Activated naive CD4-positive, alpha-beta T cell treated with anti-CD3 and anti-CD28 coated beads, Interleukin-2, amount 10 ng/mL, durations not matched to agents 7 days and 5 days (primary cell): ENCODE data around the gene FLT3.
A peak's percentile ranks its signal among the peaks of the same experiment; 100 is the strongest.
"Not testable (repeated sequence)": the region's sequence is repeated elsewhere in the genome, so short reads cannot be mapped to it uniquely, and the experiment has no call there.

Experiments used
- CTCF ChIA-PET: fragments of 350-600 bp; sonication (Branson Sonifier 250); formaldehyde crosslinking; loops from one replicate; lab custom pipeline; 2021; ENCODE audit warnings: antibody characterized with exemption; lab: Charles Lee
- DNase-seq: peaks from one replicate; pipeline ENCODE4 v3.0.0-alpha.2; 2020
- H3K27ac Mint-ChIP-seq: one replicate; pipeline ENCODE4 v1.8.0; 2021; ENCODE audit warnings: mild to moderate bottlenecking, moderate library complexity, mixed read lengths
- H3K27me3 Mint-ChIP-seq: one replicate; pipeline ENCODE4 v1.8.0; 2021; ENCODE audit warnings: mild to moderate bottlenecking, mixed read lengths
- H3K36me3 Mint-ChIP-seq: one replicate; pipeline ENCODE4 v1.8.0; 2021; ENCODE audit warnings: mixed read lengths
- H3K4me1 Mint-ChIP-seq: one replicate; pipeline ENCODE4 v1.8.0; 2021; ENCODE audit warnings: mixed read lengths
- H3K4me3 Mint-ChIP-seq: one replicate; pipeline ENCODE4 v1.8.0; 2021; ENCODE audit warnings: mild to moderate bottlenecking, moderate library complexity, mixed read lengths
- H3K9me3 Mint-ChIP-seq: one replicate; pipeline ENCODE4 v1.8.0; 2021; ENCODE audit warnings: mixed read lengths

FLT3 gene

DNA sequence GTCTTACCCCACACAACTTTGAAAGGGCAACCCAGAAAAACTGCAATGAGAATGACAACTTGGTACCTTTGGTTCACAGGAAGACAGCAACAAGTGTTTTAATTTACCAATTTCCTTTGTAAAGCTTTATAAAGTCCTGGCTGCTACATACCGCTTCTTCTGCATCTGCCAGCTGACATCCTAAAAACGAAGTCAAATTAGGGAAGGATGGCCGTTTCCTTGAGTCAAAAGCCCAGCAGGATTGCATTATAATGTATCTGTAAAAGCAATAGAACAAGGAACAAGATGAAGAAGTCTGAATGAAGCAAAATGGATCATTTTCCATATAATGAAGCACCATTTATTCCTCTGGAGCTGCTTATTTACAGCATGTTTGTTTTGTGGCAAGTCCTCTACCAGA lies 86.1 kb downstream of the FLT3 start:
- CTCF ChIA-PET, result no interaction called here
- Mint-ChIP-seq H3K9me3 (no peaks in the 10 kb centered on the region), H3K4me1 (peaks cover 2% of the 10 kb centered on the region), H3K4me3 (no peak overlapping the region), H3K36me3 (no peaks in the 10 kb centered on the region), H3K27me3 (peaks cover 10% of the 10 kb centered on the region), H3K27ac (no peak overlapping the region)
- DNase-seq, result no peak

DNA sequence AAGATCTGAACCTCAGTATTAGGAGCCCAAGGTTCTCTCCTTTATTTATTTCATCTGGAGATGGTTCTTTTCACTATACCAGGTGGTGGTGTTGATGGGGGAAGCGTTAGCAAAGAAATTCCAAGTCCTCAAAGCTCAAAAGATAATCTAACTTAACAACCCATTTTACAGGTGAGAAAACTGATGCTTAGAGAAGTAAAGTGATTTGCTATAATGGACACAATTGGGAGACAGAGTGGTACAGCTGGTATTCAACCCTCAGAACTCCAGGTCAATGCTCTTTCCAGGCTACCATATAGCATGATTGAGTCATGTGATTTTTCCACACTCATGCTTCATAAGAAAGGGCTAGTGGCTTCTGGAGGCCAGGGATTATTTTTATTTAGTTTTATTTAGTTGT lies 86.9 kb downstream of the FLT3 start:
- Mint-ChIP-seq H3K9me3 (no peaks in the 10 kb centered on the region), H3K4me3 (no peak overlapping the region), H3K27me3 (peaks cover 10% of the 10 kb centered on the region), H3K36me3 (no peaks in the 10 kb centered on the region), H3K4me1 (peaks cover 2% of the 10 kb centered on the region), H3K27ac (no peak overlapping the region)
- CTCF ChIA-PET, result no interaction called here
- no peak for DNase-seq

DNA sequence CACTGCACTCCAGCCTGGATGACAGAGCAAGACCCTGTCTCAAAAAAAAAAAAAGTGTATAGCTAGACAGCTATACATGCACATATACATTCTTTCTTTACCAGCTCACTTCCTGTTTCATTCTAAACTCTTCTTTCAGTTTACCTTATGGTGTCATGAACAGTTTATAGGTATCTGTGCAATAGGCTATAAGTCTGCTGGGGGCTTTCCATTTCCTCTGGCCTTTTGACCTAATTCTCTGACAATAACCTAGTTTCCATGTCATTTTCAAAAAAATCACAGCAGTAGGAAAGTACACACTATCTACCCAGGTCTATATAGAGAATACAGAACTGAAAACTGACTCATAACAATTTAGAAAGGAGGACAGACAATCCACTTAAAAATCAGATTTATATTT lies 87.5 kb downstream of the FLT3 start:
- no peak for DNase-seq
- H3K36me3 Mint-ChIP-seq, result no peaks in the 10 kb centered on the region
- peaks cover 2% of the 10 kb centered on the region for H3K4me1 Mint-ChIP-seq
- peaks cover 10% of the 10 kb centered on the region for H3K27me3 Mint-ChIP-seq
- no peak overlapping the region for H3K27ac Mint-ChIP-seq
- no peaks in the 10 kb centered on the region for H3K9me3 Mint-ChIP-seq
- no peak overlapping the region for H3K4me3 Mint-ChIP-seq
- CTCF ChIA-PET, result no interaction called here

DNA sequence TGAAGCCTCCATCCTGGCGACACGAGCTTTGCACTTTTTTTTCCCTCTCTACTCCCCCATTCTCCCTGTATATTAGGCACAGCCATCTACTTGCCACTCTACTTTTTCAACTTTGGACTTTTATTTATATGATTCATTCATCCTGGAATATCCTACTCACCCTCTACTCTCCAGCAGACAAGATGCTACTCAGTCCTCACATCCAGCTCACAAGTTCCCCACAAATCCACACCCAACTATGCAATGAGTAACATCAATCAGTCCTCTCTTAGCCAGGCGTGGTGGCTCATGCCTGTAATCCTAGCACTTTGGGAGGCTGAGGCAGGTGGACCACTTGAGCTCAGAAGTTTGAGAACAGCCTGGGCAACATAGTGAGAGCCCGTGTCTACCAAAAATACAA lies 88.0 kb downstream of the FLT3 start:
- Mint-ChIP-seq H3K27me3 (peaks cover 10% of the 10 kb centered on the region), H3K36me3 (no peaks in the 10 kb centered on the region), H3K4me1 (peaks cover 2% of the 10 kb centered on the region), H3K9me3 (no peaks in the 10 kb centered on the region), H3K27ac (no peak overlapping the region), H3K4me3 (no peak overlapping the region)
- CTCF ChIA-PET, result no interaction called here
- no peak for DNase-seq

DNA sequence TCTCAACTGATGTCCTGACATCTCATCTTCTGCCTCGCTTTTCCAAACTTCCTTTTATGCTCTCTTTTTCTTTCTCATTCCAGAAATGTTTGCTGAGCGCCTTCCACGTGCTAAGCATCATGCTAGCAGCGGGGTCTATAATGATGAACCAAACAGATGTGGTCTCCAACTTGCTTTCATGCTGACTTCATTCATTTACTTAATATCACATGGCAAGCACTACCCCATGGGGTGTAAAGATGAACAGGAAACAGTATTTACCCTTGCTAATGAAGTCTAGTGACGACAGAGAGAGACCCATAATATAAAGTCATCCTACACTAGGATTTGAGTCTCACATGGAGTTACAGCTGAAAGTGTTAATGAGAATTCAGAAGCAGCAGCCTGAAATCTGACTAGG lies 90.3 kb downstream of the FLT3 start:
- peaks cover 2% of the 10 kb centered on the region for H3K4me1 Mint-ChIP-seq
- peaks cover 10% of the 10 kb centered on the region for H3K27me3 Mint-ChIP-seq
- CTCF ChIA-PET, result no interaction called here
- H3K36me3 Mint-ChIP-seq, result no peaks in the 10 kb centered on the region
- H3K27ac Mint-ChIP-seq, result no peak overlapping the region
- DNase-seq, result no peak
- no peaks in the 10 kb centered on the region for H3K9me3 Mint-ChIP-seq
- H3K4me3 Mint-ChIP-seq, result no peak overlapping the region

DNA sequence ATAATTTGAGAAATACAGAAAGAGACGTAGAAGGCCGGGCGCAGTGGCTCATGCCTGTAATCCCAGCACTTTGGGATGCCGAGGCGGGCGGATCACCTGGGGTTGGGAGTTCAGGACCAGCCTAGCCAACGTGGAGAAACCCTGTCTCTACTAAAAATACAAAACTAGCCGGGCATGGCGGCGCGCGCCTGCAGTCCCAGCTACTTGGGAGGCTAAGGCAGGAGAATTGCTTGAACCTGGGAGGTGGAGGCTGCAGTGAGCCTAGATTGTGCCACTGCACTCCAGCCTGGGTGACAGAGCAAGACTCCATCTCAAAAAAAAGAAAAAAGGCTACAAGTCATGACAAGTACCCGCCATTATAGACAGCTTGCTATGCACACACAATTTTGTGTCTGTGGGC lies 95.4 kb downstream of the FLT3 start:
- H3K27me3 Mint-ChIP-seq, CTCF ChIA-PET, H3K9me3 Mint-ChIP-seq: not testable (repeated sequence)

DNA sequence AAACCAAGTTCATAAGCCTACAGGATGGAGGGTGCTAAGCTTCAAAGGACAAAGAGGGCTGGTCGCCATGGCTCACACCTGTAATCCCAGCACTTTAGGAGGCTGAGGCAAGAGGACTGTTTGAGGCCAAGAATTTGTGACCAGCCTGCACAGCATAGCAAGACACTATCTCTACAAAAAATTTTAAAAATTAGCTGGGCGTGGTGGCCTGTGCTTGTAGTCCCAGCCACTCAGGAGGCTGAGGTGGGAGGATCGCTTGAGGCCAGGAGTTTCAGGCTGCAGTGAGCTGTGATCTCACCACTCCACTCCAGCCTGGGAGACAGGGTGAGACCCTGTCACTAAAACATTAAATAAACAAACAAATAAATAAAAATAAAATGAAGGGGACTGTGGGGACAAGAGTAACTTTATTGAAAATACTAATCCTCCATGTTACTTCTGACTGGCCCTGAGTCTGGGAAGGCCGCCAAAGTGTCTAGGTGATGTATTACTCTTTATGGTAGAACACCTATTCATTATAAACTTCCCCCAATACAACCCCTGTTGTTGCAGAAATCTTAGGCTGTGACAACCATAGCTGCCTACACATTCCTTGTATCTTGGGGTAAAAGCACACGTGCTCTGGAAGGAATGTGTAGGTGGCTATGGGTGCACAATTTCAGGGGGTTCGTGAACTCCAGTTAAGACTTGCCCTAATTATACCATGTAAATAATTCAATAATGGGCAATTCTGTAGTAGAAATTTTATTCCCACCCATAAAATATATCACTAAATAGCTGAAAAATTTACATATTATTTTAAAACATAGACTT lies 97.3 kb downstream of the FLT3 start:
- no peaks in the 10 kb centered on the region for H3K36me3 Mint-ChIP-seq
- H3K27me3 Mint-ChIP-seq, result no peaks in the 10 kb centered on the region
- H3K4me1 Mint-ChIP-seq, result no peaks in the 10 kb centered on the region
- H3K4me3 Mint-ChIP-seq, result no peak overlapping the region
- DNase-seq, result no peak
- no peaks in the 10 kb centered on the region for H3K9me3 Mint-ChIP-seq
- CTCF ChIA-PET, result no interaction called here
- H3K27ac Mint-ChIP-seq, result no peak overlapping the region

More for the DNA sequence above, 95.4 kb downstream of the FLT3 start:
- not testable (repeated sequence) for H3K4me3 Mint-ChIP-seq, H3K4me1 Mint-ChIP-seq, H3K27ac Mint-ChIP-seq, H3K36me3 Mint-ChIP-seq, DNase-seq

DNA sequence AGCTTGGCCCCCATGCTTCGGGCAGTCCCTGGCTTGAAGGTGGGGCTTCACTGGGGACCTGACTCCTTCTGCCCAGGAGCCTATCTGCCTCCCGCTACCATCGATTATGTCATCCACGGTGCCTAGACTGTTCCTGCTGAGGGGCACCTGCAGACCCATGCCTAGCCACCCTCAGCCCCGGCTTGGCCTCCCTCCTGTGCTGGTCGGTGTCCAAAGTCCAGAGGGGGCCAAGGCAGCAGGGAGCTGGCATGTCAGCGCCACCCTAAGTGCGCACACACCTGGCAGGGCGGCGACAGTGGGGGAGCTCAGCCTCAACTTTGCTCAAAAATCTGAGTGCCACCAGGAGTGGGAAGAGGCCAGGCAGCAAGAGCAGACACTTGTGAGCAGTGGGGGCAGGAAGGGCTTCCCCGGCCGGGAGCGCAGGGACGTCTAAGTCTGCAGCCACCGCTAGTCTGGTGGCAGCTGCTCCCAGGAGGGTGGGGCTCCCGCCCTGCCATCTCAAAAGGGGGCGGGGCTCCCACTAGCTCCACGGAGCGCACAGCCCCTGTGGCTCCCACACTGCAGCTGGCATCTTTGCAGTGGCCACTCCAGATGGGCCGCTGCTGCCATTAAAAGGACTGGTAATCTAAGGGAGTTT lies 98.4 kb downstream of the FLT3 start:
- CTCF ChIA-PET, result no interaction called here
- no peaks in the 10 kb centered on the region for H3K9me3 Mint-ChIP-seq
- DNase-seq, result no peak
- no peak overlapping the region for H3K4me3 Mint-ChIP-seq
- H3K27ac Mint-ChIP-seq, result no peak overlapping the region
- H3K36me3 Mint-ChIP-seq, result no peaks in the 10 kb centered on the region
- no peaks in the 10 kb centered on the region for H3K27me3 Mint-ChIP-seq
- no peaks in the 10 kb centered on the region for H3K4me1 Mint-ChIP-seq

DNA sequence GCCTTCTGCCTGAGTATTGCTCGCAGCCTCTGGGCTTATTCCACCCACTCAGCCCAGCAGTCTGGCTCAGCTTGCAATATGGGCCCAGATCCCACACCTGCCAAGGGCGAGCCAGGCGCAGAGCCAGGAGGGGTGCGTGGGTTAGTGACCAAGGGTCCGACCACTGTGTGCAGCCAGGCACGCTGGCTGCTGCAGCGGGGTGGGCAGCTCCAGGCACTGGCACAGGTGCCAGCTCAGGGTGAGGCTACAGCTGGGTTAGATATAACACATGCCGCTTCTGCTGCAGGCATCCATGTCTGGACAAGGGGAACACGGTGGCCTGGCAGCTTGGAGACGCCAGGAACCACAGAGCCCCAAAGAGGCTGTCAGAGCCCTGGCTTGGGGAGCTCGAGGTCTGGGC lies 99.3 kb downstream of the FLT3 start:
- Mint-ChIP-seq H3K9me3 (no peaks in the 10 kb centered on the region), H3K4me1 (no peaks in the 10 kb centered on the region), H3K27ac (no peak overlapping the region), H3K4me3 (no peak overlapping the region), H3K36me3 (no peaks in the 10 kb centered on the region), H3K27me3 (no peaks in the 10 kb centered on the region)
- CTCF ChIA-PET, result interaction anchor here (0.5 kb wide), 1 partner anchor 124 kb away, joined by 3 read pairs; no protein-coding TSS in a partner anchor
- DNase-seq, result no peak

DNA sequence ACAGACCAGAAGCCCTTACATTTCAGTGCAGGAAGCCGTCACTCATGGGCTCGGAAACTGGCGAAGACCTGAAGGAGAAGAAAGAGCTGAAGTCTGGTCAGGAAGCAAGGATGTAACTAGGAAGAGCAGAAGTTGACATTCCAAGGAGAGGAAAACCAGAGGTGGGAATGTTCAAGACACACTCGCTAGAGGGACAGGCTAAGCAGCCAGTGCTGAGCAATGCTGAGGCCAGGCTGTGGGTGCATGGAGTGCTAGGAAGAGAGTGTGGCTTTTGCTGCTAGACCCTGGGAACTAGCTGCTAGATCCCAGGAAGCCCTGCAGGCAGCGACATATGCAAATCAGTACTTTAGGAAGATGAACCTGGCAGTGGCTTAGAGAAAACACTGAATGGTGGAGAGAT lies 99.8 kb downstream of the FLT3 start:
- H3K9me3 Mint-ChIP-seq, result no peaks in the 10 kb centered on the region
- CTCF ChIA-PET, result interaction anchor here (0.5 kb wide), 1 partner anchor 125 kb away, joined by 3 read pairs; no protein-coding TSS in a partner anchor
- DNase-seq, result no peak
- H3K4me3 Mint-ChIP-seq, result no peak overlapping the region
- H3K27ac Mint-ChIP-seq, result no peak overlapping the region
- no peaks in the 10 kb centered on the region for H3K36me3 Mint-ChIP-seq
- H3K4me1 Mint-ChIP-seq, result no peaks in the 10 kb centered on the region
- no peaks in the 10 kb centered on the region for H3K27me3 Mint-ChIP-seq

DNA sequence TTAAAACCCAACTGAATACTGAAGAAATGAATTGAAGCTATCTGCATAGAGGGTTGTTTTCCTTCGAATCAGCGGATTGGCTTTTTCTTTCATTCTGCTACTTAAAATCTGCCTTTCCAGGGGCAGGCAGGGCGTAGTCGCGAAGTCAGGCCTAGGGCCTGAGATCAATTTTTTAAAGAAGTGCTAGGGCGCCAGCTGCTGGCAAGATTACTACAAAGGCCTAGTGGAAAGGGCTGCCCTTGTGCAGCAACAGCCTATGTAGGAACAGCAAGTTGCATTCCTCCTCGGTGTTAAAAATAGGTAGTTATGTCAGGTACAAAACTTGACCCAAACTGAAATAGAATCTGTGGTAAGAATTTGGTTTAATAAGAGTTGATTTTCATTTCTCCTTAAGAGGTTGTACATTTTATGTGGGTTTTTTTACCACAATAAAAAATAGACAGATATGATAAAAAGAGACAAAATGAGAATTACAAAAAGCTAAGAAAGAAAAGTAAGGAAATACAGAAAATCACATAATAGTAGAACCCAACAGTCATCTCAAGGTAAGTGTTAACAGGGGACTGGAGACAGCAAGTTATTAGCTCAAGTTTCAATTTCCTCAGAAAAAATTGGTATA lies 102.4 kb downstream of the FLT3 start:
- Mint-ChIP-seq H3K4me3 (no peak overlapping the region), H3K4me1 (no peaks in the 10 kb centered on the region), H3K36me3 (no peaks in the 10 kb centered on the region), H3K27ac (no peak overlapping the region), H3K27me3 (no peaks in the 10 kb centered on the region), H3K9me3 (no peaks in the 10 kb centered on the region)
- CTCF ChIA-PET, result interaction anchor here (1.4 to 2.1 kb wide), 2 partner anchors 14 to 168 kb away, joined by 5 to 6 read pairs; no protein-coding TSS in a partner anchor
- DNase-seq, result peak; percentile 53

DNA sequence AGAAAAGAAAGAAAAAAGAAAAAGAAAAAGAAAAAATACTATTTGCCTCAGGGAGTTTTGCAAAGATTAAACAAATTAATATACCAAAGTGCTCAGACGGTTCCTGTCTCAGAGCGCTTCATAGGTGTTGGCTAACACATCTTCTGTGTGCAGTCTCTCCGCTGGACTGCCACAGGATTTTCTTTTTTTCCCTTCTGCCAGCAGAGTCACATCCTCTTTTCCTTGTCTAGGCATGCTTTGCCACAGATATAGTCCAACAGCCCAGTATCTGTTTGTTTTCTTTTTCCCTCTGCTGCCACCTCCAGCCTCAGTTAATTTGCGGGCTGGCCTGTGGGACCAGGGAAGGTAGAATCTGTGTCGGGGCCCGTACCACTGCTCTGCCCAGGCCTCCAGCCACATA lies 108.5 kb downstream of the FLT3 start:
- H3K4me3 Mint-ChIP-seq, result no peak overlapping the region
- DNase-seq, result no peak
- H3K9me3 Mint-ChIP-seq, result no peaks in the 10 kb centered on the region
- no peaks in the 10 kb centered on the region for H3K36me3 Mint-ChIP-seq
- CTCF ChIA-PET, result no interaction called here
- H3K27me3 Mint-ChIP-seq, result peaks cover 6% of the 10 kb centered on the region
- no peak overlapping the region for H3K27ac Mint-ChIP-seq
- H3K4me1 Mint-ChIP-seq, result no peaks in the 10 kb centered on the region

DNA sequence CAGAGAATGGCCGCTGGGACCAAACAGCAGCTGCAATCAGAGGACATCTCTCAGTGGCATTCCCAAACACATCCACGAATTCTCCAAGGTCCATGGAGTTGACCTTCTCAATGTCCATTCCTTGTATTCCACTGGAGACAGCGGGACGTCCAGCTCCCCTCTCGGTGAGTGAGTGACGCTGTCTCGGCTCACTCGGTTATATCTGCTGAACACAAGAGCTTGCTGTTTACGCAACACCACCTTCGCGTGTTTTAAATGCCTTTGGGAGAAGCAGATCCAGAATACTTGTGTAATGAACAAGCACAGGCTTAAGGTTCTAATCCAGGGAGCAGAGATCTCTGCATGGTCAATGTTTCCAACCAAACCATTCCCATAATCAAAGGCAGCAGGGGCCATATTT lies 111.9 kb downstream of the FLT3 start, which contains the start of gene URAD:
Gene URAD, minus strand, starts transcription at position 174 of the 400 bp plus-strand sequence. Its CDS starts 56 bp downstream, at position 118.
- CTCF ChIA-PET, result no interaction called here
- no peaks in the 10 kb centered on the region for H3K9me3 Mint-ChIP-seq
- no peak for DNase-seq
- no peaks in the 10 kb centered on the region for H3K36me3 Mint-ChIP-seq
- no peak within 1 kb of the TSS for H3K27ac Mint-ChIP-seq
- peaks cover 16% of the 10 kb centered on the region for H3K27me3 Mint-ChIP-seq
- no peak within 1 kb of the TSS for H3K4me3 Mint-ChIP-seq
- H3K4me1 Mint-ChIP-seq, result no peaks in the 10 kb centered on the region

DNA sequence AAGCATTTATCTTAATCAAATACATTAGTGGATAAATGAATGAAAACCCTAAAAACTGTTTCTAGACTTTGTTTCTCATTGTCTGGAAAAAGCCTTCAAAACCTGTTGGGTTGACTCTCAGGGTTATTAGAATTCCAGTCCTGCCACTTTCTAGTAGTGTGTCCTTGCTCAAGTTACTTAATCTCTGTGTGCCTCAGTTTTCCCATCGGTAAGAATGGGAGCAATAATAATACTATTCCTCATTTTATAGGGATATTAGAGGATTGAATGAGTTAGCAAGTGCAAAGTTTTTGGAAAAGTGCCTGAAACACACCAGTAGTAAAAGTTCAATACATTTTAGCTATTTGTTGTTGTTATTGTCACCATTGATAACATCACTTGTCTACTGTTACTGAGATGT lies 114.8 kb downstream of the FLT3 start:
- no peaks in the 10 kb centered on the region for H3K36me3 Mint-ChIP-seq
- H3K4me3 Mint-ChIP-seq, result no peak overlapping the region
- no peak overlapping the region for H3K27ac Mint-ChIP-seq
- no peaks in the 10 kb centered on the region for H3K4me1 Mint-ChIP-seq
- H3K9me3 Mint-ChIP-seq, result no peaks in the 10 kb centered on the region
- H3K27me3 Mint-ChIP-seq, result peaks cover 45% of the 10 kb centered on the region
- DNase-seq, result no peak
- CTCF ChIA-PET, result interaction anchor here (0.9 to 5.3 kb wide), 5 partner anchors 9 to 623 kb away, joined by 3 to 53 read pairs (median 8); no protein-coding TSS in a partner anchor
